Mucosa of rectum (tissue), 2 donors: ENCODE results near the gene ATP6AP1.

Experiments used
- H3K27ac ChIP-seq, 2 donors: one replicate each; pipeline ENCODE4 v1.7.0; 2013; ENCODE audit warnings: inconsistent platforms in 2 of 2, low read depth in 2 of 2, low read length in 2 of 2
- H3K27me3 ChIP-seq, 2 donors: one replicate each; pipeline ENCODE4 v1.7.0; 2013; ENCODE audit warnings: low read length in 2 of 2; ENCODE audit not compliant: control insufficient read depth in 2 of 2, insufficient read depth in 2 of 2
- H3K36me3 ChIP-seq, 2 donors: one replicate each; pipeline ENCODE4 v1.7.0; 2013; ENCODE audit warnings: low read length in 2 of 2; ENCODE audit not compliant: control insufficient read depth in 2 of 2, insufficient read depth in 2 of 2
- H3K4me1 ChIP-seq, 2 donors: one replicate each; pipeline ENCODE4 v1.7.0; 2013; ENCODE audit warnings: low read length in 2 of 2, mild to moderate bottlenecking in 1 of 2; ENCODE audit not compliant: control insufficient read depth in 2 of 2, insufficient read depth in 2 of 2
- H3K4me3 ChIP-seq, 2 donors: one replicate each; pipeline ENCODE4 v1.7.0; 2013; ENCODE audit warnings: low read length in 2 of 2
- H3K9ac ChIP-seq, 2 donors: one replicate each; pipeline ENCODE4 v1.7.0; 2013; ENCODE audit warnings: low read length in 2 of 2, low read depth in 1 of 2, mild to moderate bottlenecking in 1 of 2
- H3K9me3 ChIP-seq, 2 donors: one replicate each; pipeline ENCODE4 v1.7.0; 2013; ENCODE audit warnings: low read length in 2 of 2; ENCODE audit not compliant: control insufficient read depth in 2 of 2
- donor health status: healthy.
- donor health status: Normal muscosa, but diverticular disease.

ATP6AP1 gene

GRCh38 chrX:154429711-154430110 is 1.2 kb downstream of the ATP6AP1 start:
- Histone ChIP-seq H3K9me3 (no peaks in the 10 kb centered on the region), H3K27ac (no peak overlapping the region), H3K9ac (no peak overlapping the region), H3K27me3 (no peaks in the 10 kb centered on the region), H3K4me3 (peak overlapping the region in 1 of 2 donors; percentile 76), H3K36me3 (peaks cover under 1 to 4% of the 10 kb centered on the region in 2 donors), H3K4me1 (peaks cover 4 to 7% of the 10 kb centered on the region in 2 donors)

- H3K4me3 ChIP-seq = peak overlapping the region in 1 of 2 donors; percentile 0
- H3K9ac ChIP-seq = no peak overlapping the region
Measured at GRCh38 chrX:154430479-154430878, 2.0 kb downstream of the ATP6AP1 start.

GRCh38 chrX:154430916-154431315 is 2.4 kb downstream of the ATP6AP1 start:
- no peak overlapping the region for H3K9ac ChIP-seq
- H3K27me3 ChIP-seq = peaks cover 0 to 2% of the 10 kb centered on the region in 2 donors
- H3K36me3 ChIP-seq = peaks cover 4 to 8% of the 10 kb centered on the region in 2 donors
- no peaks in the 10 kb centered on the region for H3K9me3 ChIP-seq
- H3K4me3 ChIP-seq = peak overlapping the region in 1 of 2 donors; percentile 0
- peaks cover 4 to 7% of the 10 kb centered on the region in 2 donors for H3K4me1 ChIP-seq
- peak overlapping the region; percentile 20 to 43 for H3K27ac ChIP-seq

More at GRCh38 chrX:154430479-154430878, 2.0 kb downstream of the ATP6AP1 start:
- H3K36me3 ChIP-seq = peaks cover 4 to 8% of the 10 kb centered on the region in 2 donors
- H3K4me1 ChIP-seq = peaks cover 4 to 7% of the 10 kb centered on the region in 2 donors
- peaks cover 0 to 2% of the 10 kb centered on the region in 2 donors for H3K27me3 ChIP-seq
- no peaks in the 10 kb centered on the region for H3K9me3 ChIP-seq
- H3K27ac ChIP-seq = peak overlapping the region in 1 of 2 donors; percentile 43

GRCh38 chrX:154431341-154431740 is 2.9 kb downstream of the ATP6AP1 start:
- no peak overlapping the region for H3K9ac ChIP-seq
- no peaks in the 10 kb centered on the region for H3K9me3 ChIP-seq
- no peak overlapping the region for H3K4me3 ChIP-seq
- H3K27me3 ChIP-seq = peaks cover 0 to 2% of the 10 kb centered on the region in 2 donors
- H3K36me3 ChIP-seq = peaks cover 4 to 8% of the 10 kb centered on the region in 2 donors
- peaks cover 4 to 7% of the 10 kb centered on the region in 2 donors for H3K4me1 ChIP-seq
- H3K27ac ChIP-seq = peak overlapping the region in 1 of 2 donors; percentile 20

- H3K4me3 ChIP-seq = no peak overlapping the region
- peaks cover 4 to 7% of the 10 kb centered on the region in 2 donors for H3K4me1 ChIP-seq
- peaks cover 4 to 8% of the 10 kb centered on the region in 2 donors for H3K36me3 ChIP-seq
- H3K9me3 ChIP-seq = no peaks in the 10 kb centered on the region
- no peak overlapping the region for H3K9ac ChIP-seq
- H3K27ac ChIP-seq = no peak overlapping the region
- peaks cover 0 to 2% of the 10 kb centered on the region in 2 donors for H3K27me3 ChIP-seq
Measured at GRCh38 chrX:154432210-154432609, 3.7 kb downstream of the ATP6AP1 start.

GRCh38 chrX:154433605-154434004 is 5.1 kb downstream of the ATP6AP1 start:
- Histone ChIP-seq H3K27ac (no peak overlapping the region), H3K36me3 (peaks cover 4 to 8% of the 10 kb centered on the region in 2 donors), H3K9ac (no peak overlapping the region), H3K9me3 (no peaks in the 10 kb centered on the region), H3K4me3 (no peak overlapping the region), H3K27me3 (peaks cover 0 to 3% of the 10 kb centered on the region in 2 donors), H3K4me1 (peaks cover 6 to 7% of the 10 kb centered on the region in 2 donors)

GRCh38 chrX:154434394-154435168 is 6.1 kb downstream of the ATP6AP1 start:
- H3K9me3 ChIP-seq = no peaks in the 10 kb centered on the region
- peaks cover 4 to 8% of the 10 kb centered on the region in 2 donors for H3K36me3 ChIP-seq
- H3K9ac ChIP-seq = no peak overlapping the region
- peaks cover 0 to 3% of the 10 kb centered on the region in 2 donors for H3K27me3 ChIP-seq
- no peak overlapping the region for H3K27ac ChIP-seq
- peaks cover 2 to 5% of the 10 kb centered on the region in 2 donors for H3K4me1 ChIP-seq
- no peak overlapping the region for H3K4me3 ChIP-seq

- Histone ChIP-seq H3K9ac (no peak overlapping the region), H3K4me3 (no peak overlapping the region), H3K4me1 (peaks cover 0 to 2% of the 10 kb centered on the region in 2 donors), H3K27me3 (peaks cover 0 to 3% of the 10 kb centered on the region in 2 donors), H3K27ac (no peak overlapping the region), H3K9me3 (no peaks in the 10 kb centered on the region), H3K36me3 (peaks cover 4 to 8% of the 10 kb centered on the region in 2 donors)
Measured at GRCh38 chrX:154435171-154435733, 6.8 kb downstream of the ATP6AP1 start.

GRCh38 chrX:154436374-154436982 is 8.0 kb downstream of the ATP6AP1 start:
- Histone ChIP-seq H3K27ac (peak overlapping the region; percentile 62 to 65), H3K4me3 (peak overlapping the region; percentile 56 to 77), H3K27me3 (peaks cover 0 to 3% of the 10 kb centered on the region in 2 donors), H3K4me1 (peaks cover 0 to 2% of the 10 kb centered on the region in 2 donors), H3K9me3 (no peaks in the 10 kb centered on the region), H3K9ac (peak overlapping the region; percentile 41 to 75), H3K36me3 (peaks cover 4 to 10% of the 10 kb centered on the region in 2 donors)
